ENCODE data around the gene GPX5. TPM values are rescaled to one million over a fixed set of nuclear protein-coding genes. Genes with fewer than 3 reads are reported as not detected.

GPX5 gene
- not detected in 2 replicates for total RNA-seq (ENCODE audit: low replicate concordance)

GRCh38 chr6:28525496-28526039 lies at the start of gene GPX5:
Gene GPX5, plus strand, starts transcription at chr6:28525881. Its CDS starts 133 bp downstream, at chr6:28526014.
- H3K4me3 ChIP-seq (ENCODE audit: low read depth, low read length), result no peak within 1 kb of the TSS
- DNase-seq (ENCODE audit: low read depth), result no peak

GRCh38 chr6:28478518-28478917 lies 47.2 kb upstream of the GPX5 start:
- DNase-seq (ENCODE audit: low read depth), result no peak
- no peak overlapping the region for H3K4me3 ChIP-seq (ENCODE audit: low read depth, low read length)
- TF ChIP-seq CTCF (IDR thresholded peaks at IDR 0.05; ENCODE audit: insufficient read depth, low read length), result no peak

More at GRCh38 chr6:28525496-28526039, at the start of gene GPX5:
- TF ChIP-seq CTCF (IDR thresholded peaks at IDR 0.05; ENCODE audit: insufficient read depth, low read length), result no peak

GRCh38 chr6:28480253-28480932 lies 45.3 kb upstream of the GPX5 start:
- no peak for DNase-seq (ENCODE audit: low read depth)
- no peak for TF ChIP-seq CTCF (IDR thresholded peaks at IDR 0.05; ENCODE audit: insufficient read depth, low read length)
- H3K4me3 ChIP-seq (ENCODE audit: low read depth, low read length), result no peak overlapping the region

- TF ChIP-seq CTCF (IDR thresholded peaks at IDR 0.05; ENCODE audit: insufficient read depth, low read length), result no peak
- no peak for DNase-seq (ENCODE audit: low read depth)
- no peak overlapping the region for H3K4me3 ChIP-seq (ENCODE audit: low read depth, low read length)
Observed at GRCh38 chr6:28485482-28485881, 40.2 kb upstream of the GPX5 start.

GRCh38 chr6:28486533-28486932 lies 39.1 kb upstream of the GPX5 start:
- DNase-seq (ENCODE audit: low read depth), result no peak
- H3K4me3 ChIP-seq (ENCODE audit: low read depth, low read length), result no peak overlapping the region
- no peak for TF ChIP-seq CTCF (IDR thresholded peaks at IDR 0.05; ENCODE audit: insufficient read depth, low read length)

- DNase-seq (ENCODE audit: low read depth), result no peak
- no peak overlapping the region for H3K4me3 ChIP-seq (ENCODE audit: low read depth, low read length)
- no peak for TF ChIP-seq CTCF (IDR thresholded peaks at IDR 0.05; ENCODE audit: insufficient read depth, low read length)
Observed at GRCh38 chr6:28486988-28487742, 38.5 kb upstream of the GPX5 start.

Measured in fibroblast of the aortic adventitia (primary cell).